Measurements from ENCODE around the gene TMCO4. TPM values are rescaled to one million over a fixed set of nuclear protein-coding genes. Genes with fewer than 3 reads are reported as not detected.
"Not testable (repeated sequence)": the region's sequence is repeated elsewhere in the genome, so short reads cannot be mapped to it uniquely, and the experiment has no call there.

The TMCO4 gene
- total RNA-seq, 1 donor from 2014 or later = 6.1 TPM

DNA sequence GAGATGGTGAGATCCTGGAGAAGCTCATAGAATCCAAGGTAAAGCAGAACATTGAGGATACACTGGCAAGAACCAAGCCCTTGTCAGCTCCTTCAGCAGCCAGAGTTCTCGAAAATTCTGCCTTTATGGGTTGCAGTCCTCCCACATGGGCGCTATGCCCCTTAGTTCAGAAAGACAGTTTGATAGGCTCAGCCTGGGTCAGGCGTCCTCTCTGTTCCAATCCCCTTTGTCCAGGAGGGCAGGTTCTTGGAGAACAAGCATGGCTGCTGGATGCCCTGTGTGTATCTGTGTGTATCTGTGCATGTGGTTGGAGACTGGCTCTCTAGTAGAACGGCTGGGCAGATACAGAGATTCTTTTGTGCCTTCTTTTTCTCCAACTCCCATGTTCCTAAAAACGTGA, 163.7 kb downstream of the TMCO4 start:
- DNase-seq = no peak

DNA sequence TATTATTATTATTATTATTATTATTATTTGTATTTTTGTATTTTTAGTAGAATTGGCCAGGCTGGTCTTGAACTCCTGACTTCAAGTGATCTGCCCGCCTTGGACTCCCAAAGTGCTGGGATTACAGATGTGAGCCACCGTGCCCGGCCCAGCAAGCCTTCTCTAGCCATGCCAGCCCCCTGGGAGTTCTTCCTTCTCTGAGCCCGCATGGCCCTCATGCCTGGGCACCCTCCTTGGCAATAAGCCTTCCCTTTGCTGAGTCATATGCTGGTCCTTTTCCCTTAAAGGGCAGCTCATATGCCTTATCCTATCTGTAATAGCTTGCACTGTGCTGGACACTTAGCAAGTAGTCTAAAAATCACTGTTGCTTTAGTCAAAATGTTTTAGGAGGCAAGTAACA, 164.1 kb downstream of the TMCO4 start:
- DNase-seq = no peak

DNA sequence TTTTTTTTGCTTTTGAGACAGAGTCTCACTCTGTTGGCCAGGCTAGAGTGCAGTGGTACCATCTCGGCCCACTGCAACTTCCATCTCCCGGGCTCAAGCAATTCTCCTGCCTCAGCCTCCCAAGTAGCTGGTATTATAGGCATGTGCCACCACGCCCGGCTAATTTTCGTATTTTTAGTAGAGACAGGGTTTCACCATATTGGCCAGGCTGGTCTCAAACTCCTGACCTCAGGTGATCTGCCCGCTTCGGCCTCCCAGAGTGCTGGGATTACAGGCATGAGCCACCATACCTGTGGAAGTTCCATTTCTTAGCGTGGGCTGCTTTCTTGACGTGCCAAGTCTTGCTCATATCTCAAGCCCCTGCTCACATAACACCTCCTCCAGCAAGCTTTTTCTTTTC, 164.7 kb downstream of the TMCO4 start:
- not testable (repeated sequence) for DNase-seq

DNA sequence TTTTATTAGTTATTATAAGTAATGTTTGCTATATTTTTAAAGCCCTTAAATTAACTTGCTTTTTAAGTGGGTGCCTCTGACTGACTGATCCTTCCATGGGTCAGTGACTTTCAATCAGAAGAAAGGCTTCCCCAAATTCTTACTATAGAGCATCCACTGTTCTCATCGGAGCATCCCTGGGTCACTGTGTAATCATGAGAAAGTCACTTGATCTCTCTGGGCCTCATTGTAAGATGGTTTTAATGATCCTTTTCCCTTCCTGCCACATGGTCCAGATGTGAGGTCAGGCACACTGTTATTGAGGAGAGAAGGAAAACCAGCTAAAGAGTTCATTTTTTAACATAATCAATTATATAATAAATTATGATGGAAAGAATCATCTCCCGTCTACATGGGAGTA, 166.6 kb downstream of the TMCO4 start:
- no peak for DNase-seq

Other genes starting within 250 kb of the TMCO4 start
- gene NBL1, start 155.6 kb downstream of the TMCO4 start, total RNA-seq = 34.6 TPM
- gene HTR6, start 135.0 kb downstream of the TMCO4 start, total RNA-seq = not detected
- gene RNF186, start 15.4 kb upstream of the TMCO4 start, total RNA-seq = not detected
- 11.5 TPM for gene OTUD3, start 82.5 kb upstream of the TMCO4 start, total RNA-seq
- not detected for gene PLA2G2E, start 123.7 kb upstream of the TMCO4 start, total RNA-seq
- gene PLA2G2A, start 179.7 kb upstream of the TMCO4 start, total RNA-seq = 4.8 TPM

Data from skin of body (tissue), 2 donors.